Omental fat pad (tissue), 4 donors: ENCODE data around the gene DLX1. TPM values are rescaled to one million over a fixed set of nuclear protein-coding genes. Genes with fewer than 3 reads are reported as not detected.

ENCODE experiments used
- ATAC-seq: fragments of 150-250 bp; one replicate; pipeline ENCODE4 v1.9.1; 2016; ENCODE audit warnings: mild to moderate bottlenecking, moderate library complexity; ENCODE audit not compliant: low FRiP score
- DNase-seq: peaks from one replicate; pipeline ENCODE4 v3.0.0-alpha.2; 2019; ENCODE audit warnings: low spot score
- CTCF ChIP-seq, 3 donors: fragments of 450-650 bp; IDR thresholded peaks; one replicate each; pipeline ENCODE4 v1.5.1; 2016 to 2017; ENCODE audit warnings: antibody characterized with exemption in 3 of 3, mild to moderate bottlenecking in 3 of 3, moderate library complexity in 2 of 3
- total RNA-seq, 4 donors: library from RNA; depleted of rRNA; stranded (reverse); fragments of >200 nt; gene quantifications; one replicate each; pipeline ENCODE4 v1.1.0, GENCODE V29; 2016

Gene DLX1
- total RNA-seq, 4 donors from 2014 or later, result 0.09 TPM; not detected in 3

- ATAC-seq, result no peak
- TF ChIP-seq CTCF (IDR thresholded peaks at IDR 0.05), result no peak
- no peak for DNase-seq
Observed at GRCh38 chr2:172088245-172089004, 3.1 kb downstream of the DLX1 start.

GRCh38 chr2:172089005-172089504 is 3.7 kb downstream of the DLX1 start:
- TF ChIP-seq CTCF (IDR thresholded peaks at IDR 0.05), result no peak
- ATAC-seq (no peak), DNase-seq (no peak)

GRCh38 chr2:172089633-172090032 is 4.3 kb downstream of the DLX1 start:
- DNase-seq (no peak), ATAC-seq (no peak)
- no peak for TF ChIP-seq CTCF (IDR thresholded peaks at IDR 0.05)

GRCh38 chr2:172090044-172090961 is 5.0 kb downstream of the DLX1 start:
- no peak for TF ChIP-seq CTCF (IDR thresholded peaks at IDR 0.05)
- ATAC-seq (no peak), DNase-seq (no peak)

- ATAC-seq (no peak), DNase-seq (no peak)
- no peak for TF ChIP-seq CTCF (IDR thresholded peaks at IDR 0.05)
Observed at GRCh38 chr2:172091000-172091641, 5.8 kb downstream of the DLX1 start.

- ATAC-seq (no peak), DNase-seq (no peak)
- no peak for TF ChIP-seq CTCF (IDR thresholded peaks at IDR 0.05)
Observed at GRCh38 chr2:172091761-172092566, 6.7 kb downstream of the DLX1 start.
